Measurements from ENCODE around the gene RAB13. TPM values are rescaled to one million over a fixed set of nuclear protein-coding genes. Genes with fewer than 3 reads are reported as not detected.
A peak's percentile ranks its signal among the peaks of the same experiment; 100 is the strongest.

Gene RAB13
- total and polyA plus RNA-seq, 2 of the 4 experiments (the other 2 are of a cell fraction), result 42.3 to 249 TPM

DNA sequence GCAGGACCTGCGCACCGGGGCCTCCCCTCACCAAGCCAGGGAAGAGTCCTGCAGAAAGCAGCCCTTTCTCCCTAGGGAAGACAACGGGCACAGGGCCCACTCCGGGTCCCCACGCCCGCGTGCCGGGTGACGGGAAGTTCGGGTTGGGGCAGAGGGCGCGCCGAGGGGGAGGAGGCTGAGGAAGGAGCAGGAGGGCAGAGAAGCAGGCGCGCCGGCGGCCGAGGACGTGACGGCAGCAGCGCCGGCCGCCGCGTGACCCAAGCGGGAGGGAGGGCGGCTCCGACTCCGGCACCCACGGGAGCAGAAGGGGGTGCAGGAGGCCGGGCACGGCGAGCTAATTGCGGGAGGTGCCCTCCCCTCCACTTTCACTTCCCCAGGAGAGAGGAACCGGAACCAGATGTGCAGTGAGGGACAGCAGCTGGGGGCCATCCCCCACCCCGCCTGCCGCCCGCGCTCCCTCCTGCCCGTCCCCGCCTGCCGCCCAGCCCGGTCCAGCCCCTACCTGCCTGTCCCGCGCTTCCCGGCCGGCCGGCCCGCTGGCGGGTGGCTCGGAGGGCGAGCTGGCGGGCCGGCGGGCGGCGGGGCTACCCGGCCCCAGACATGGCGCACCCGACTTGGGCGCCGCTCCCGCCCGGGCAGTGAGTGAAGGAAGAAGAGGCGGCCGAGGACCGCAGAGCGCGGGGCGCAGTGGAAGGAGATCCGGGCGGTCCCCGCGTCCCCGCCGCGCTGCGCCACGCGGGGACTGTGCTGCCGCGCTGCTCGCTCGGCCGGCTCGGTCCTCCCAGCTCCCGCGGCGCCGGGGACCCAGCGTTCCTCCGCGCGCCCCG, 40.1 kb downstream of the RAB13 start (continued):
- TF ChIP-seq MAZ (IDR thresholded peaks at IDR 0.05; ENCODE audit: borderline replicate concordance, low read depth, low read length) (peak; percentile 71), FOS (IDR thresholded peaks at IDR 0.05; ENCODE audit: low read depth, low read length) (no peak), RCOR1 (IDR thresholded peaks at IDR 0.05; ENCODE audit: insufficient replicate concordance, low read length) (no peak), RFX5 (IDR thresholded peaks at IDR 0.05; ENCODE audit: low read depth, low read length) (no peak)
